ENCODE data around the gene ANKDD1B.

DNA sequence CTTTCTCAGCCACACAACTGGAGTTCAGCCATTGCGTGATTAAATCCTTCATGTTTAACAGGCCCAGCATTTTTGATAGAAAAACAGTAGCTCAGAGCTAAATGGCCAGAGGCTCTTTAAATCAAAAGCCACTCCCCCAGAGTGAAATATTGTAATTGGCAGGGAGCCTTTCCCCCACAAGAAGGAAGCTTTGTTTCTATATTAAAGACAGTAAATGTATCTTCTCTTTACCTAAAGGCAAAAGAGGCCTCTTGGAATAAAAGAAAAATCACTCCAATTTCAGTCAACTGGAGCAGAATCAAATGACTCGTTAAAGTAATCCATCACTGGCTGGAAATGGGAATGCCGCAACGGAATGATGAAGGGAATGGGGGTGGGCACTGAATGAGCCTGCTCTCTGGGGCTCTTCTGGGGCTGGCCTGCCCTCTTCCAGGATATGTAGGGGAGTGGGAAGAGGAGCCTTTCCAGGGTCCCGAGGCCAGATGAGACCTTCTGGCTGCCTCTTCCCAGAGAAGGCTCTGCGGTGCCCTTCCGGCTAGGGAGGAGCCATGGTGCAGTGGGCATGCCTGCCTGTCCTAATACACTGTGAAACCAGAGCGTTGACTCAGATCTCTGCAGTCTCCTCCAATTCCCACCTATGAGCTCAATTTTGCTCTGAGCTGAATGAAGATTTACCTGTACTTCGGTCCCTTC is 45.2 kb downstream of the ANKDD1B start:
- TF ChIP-seq, protein P1, sequence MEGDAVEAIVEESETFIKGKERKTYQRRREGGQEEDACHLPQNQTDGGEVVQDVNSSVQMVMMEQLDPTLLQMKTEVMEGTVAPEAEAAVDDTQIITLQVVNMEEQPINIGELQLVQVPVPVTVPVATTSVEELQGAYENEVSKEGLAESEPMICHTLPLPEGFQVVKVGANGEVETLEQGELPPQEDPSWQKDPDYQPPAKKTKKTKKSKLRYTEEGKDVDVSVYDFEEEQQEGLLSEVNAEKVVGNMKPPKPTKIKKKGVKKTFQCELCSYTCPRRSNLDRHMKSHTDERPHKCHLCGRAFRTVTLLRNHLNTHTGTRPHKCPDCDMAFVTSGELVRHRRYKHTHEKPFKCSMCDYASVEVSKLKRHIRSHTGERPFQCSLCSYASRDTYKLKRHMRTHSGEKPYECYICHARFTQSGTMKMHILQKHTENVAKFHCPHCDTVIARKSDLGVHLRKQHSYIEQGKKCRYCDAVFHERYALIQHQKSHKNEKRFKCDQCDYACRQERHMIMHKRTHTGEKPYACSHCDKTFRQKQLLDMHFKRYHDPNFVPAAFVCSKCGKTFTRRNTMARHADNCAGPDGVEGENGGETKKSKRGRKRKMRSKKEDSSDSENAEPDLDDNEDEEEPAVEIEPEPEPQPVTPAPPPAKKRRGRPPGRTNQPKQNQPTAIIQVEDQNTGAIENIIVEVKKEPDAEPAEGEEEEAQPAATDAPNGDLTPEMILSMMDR (IDR thresholded peaks at IDR 0.05; ENCODE audit: low read length): no peak
- TF ChIP-seq EZH2 (optimal IDR thresholded peaks at IDR 0.05; ENCODE audit: low read depth, low read length) (no peak), EZH2phosphoT487 (IDR thresholded peaks at IDR 0.05; ENCODE audit: low read length) (no peak)

All from MM.1S (cell line).